MM.1S (cell line): ENCODE results near the gene CYP4Z1.

Experiments
- CTCF ChIP-seq: fragments of 300-600 bp; sonication (generic); IDR thresholded peaks from 2 replicates; pipeline ENCODE4 v1.5.1; 2016; ENCODE audit warnings: antibody characterized with exemption, low read length, mixed read lengths
- EZH2 ChIP-seq: fragments of 300-600 bp; sonication (generic); optimal IDR thresholded peaks from 2 replicates; pipeline ENCODE3; 2017; ENCODE audit warnings: low read depth, mild to moderate bottlenecking, antibody characterized with exemption, low read length, mixed read lengths

DNA sequence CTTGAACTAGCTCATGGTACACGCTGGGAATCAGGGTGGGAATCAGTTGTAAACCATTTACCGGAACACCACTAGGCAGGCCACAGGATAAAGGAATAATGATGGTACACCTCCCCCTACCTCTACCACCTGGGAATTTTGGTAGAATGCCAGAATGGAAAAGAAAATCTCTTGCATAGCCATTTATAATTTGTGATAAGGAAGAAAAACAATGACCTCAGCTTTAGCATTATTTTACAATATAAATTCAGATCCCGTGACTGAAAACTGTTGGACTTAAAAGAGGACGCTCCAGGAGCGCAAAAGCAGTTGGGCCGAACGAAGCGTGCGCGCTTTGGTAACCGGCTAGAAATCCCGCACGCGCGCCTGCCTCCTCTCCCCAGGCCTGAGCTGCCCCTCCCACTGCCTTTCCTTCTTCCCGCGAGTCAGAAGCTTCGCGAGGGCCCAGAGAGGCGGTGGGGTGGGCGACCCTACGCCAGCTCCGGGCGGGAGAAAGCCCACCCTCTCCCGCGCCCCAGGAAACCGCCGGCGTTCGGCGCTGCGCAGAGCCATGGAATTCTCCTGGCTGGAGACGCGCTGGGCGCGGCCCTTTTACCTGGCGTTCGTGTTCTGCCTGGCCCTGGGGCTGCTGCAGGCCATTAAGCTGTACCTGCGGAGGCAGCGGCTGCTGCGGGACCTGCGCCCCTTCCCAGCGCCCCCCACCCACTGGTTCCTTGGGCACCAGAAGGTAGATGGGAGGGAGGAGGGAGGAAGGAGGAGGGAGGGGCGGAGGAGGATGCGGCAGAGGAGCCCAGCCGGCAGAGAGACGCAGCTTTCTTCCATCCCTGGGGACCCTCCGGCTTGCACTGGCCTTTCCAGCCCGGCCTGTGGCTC lies 43.5 kb upstream of the CYP4Z1 start, which contains the start of gene CYP4X1:
- TF ChIP-seq CTCF: no peak
- no peak for TF ChIP-seq EZH2
